HG02588 (cell line): ENCODE measurements around the gene MAPT.
"Not testable (repeated sequence)": the region's sequence is repeated elsewhere in the genome, so short reads cannot be mapped to it uniquely, and the experiment has no call there.

Experiments used
- ATAC-seq: cut with Tn5 transposase; IDR thresholded peaks from one replicate; pipeline ENCODE4 v1.9.1; 2021; ENCODE audit warnings: mild to moderate bottlenecking, moderate library complexity; ENCODE audit not compliant: unreplicated experiment

The MAPT gene

GRCh38 chr17:45861165-45861564, 33.2 kb upstream of the MAPT start:
- no peak for ATAC-seq

GRCh38 chr17:45862127-45862526, 32.2 kb upstream of the MAPT start:
- ATAC-seq, result not testable (repeated sequence)

- no peak for ATAC-seq
Measured at GRCh38 chr17:45863857-45864654, 30.3 kb upstream of the MAPT start.

DNA sequence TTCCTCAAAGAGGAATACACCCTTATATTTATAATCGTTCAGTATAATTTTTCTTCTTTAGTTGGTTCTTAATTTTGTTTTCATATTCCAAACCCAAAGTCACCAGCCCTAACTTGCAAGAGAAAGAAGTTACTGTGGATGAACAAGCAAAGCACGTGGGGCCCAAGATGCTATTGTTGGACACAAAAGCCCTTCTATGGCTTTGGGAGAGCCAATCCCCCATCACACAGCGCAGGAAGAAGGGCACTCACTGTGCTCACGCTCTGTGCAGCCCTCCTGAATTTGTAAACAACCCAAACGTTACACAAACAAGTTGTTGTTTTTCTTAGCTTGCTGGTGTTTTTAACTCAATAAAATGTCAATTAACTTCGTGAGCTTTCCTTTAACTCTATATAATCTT, 27.2 kb upstream of the MAPT start:
- no peak for ATAC-seq

GRCh38 chr17:45867702-45868101, 26.7 kb upstream of the MAPT start:
- ATAC-seq, result no peak

DNA sequence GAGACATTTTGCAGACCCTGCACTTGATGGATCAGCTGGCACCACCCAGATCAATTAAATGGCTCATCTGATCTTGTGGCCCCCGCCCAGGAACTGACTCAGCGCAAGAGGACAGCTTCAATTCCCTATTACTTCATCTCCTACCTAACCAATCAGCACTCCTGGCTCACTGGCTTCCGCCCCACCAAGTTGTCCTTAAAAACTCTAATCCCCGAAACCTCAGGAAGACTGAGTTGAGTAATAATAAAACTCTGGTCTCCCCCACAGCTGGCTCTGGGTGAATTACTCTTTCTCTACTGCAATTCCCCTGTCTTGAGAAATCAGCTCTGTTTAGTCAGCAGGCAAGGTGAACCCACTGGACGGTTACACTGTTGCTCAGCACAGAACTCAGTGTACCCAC, 26.1 kb upstream of the MAPT start:
- no peak for ATAC-seq

GRCh38 chr17:45869676-45870341, 24.5 kb upstream of the MAPT start:
- no peak for ATAC-seq

- ATAC-seq, result no peak
Measured at GRCh38 chr17:45870342-45870974, 23.9 kb upstream of the MAPT start.

- no peak for ATAC-seq
Measured at GRCh38 chr17:45871718-45872117, 22.6 kb upstream of the MAPT start.

DNA sequence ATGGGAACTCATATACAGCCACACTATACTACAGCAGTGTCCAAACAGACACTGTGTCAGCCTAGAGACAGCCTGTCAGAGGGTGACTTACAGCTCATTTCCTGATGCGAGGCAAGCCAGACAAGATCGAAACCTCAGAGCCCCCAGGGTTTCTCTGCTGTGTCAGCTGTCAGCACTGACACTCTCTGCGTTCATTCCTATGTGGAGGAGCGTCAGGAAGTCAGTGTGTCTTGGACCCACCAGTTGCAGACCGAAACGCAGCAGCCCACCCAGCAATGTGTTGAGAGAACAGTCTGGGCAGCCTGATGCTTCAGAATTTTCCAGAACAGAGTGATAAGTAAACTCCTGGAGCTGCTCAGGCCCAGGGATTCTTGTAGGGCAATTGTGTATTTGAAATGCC, 20.6 kb upstream of the MAPT start:
- no peak for ATAC-seq

DNA sequence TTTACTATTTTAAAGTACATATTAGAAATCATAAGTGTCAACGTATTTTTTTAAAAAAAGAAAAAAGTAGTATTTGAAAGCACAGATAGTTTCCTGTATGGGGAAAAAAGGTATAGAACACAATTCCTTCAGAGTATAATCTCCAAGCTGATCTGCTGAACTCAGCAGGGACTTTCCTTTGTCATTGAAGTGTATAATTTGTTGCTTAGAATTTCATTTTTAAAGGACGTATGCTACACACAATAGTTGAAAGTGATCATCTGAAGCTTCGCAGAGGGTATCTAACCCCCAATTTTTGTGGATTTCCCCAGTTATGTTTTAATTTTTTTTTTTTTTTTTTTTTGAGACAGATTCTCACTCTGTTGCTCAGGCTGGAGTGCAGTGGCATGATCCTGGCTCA, 20.2 kb upstream of the MAPT start:
- no peak for ATAC-seq

GRCh38 chr17:45876539-45876938, 17.8 kb upstream of the MAPT start:
- ATAC-seq, result no peak

- ATAC-seq, result no peak
Measured at GRCh38 chr17:45877467-45877866, 16.9 kb upstream of the MAPT start.

GRCh38 chr17:45883063-45883462, 11.3 kb upstream of the MAPT start:
- no peak for ATAC-seq

- ATAC-seq, result no peak
Measured at GRCh38 chr17:45886852-45887251, 7.5 kb upstream of the MAPT start.

GRCh38 chr17:45888392-45888791, 6.0 kb upstream of the MAPT start:
- ATAC-seq, result no peak

DNA sequence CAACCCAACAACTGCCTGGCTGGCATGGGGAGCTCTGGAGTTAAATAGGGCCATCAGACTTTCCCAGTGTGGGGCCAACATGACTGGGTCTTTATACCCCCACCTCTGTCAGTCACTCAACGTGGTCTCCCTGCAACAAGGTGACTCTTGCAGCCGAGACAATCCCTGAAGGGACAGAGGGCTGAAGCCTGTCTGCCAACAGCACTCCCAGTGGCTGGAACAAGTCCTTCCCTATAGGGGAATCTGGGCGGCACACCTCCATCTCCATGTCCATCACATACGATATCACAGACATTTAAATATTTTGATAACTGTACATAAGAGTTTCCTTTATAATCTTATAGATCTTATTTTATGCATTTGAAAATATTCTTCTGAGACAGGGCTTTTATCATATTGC, 4.8 kb upstream of the MAPT start:
- ATAC-seq, result no peak

DNA sequence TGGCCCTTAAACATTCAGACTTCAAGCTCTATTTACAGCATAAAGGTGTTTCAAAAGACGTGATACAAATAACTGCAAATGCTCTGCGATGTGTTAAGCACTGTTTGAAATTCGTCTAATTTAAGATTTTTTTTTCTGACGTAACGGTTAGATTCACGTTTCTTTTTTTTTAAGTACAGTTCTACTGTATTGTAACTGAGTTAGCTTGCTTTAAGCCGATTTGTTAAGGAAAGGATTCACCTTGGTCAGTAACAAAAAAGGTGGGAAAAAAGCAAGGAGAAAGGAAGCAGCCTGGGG, 681 bp upstream of the MAPT start:
- ATAC-seq, result no peak

GRCh38 chr17:45895304-45895968, 1.1 kb downstream of the MAPT start:
- ATAC-seq, result no peak

GRCh38 chr17:45895969-45896785, 1.8 kb downstream of the MAPT start:
- no peak for ATAC-seq
